CD14-positive monocyte (primary cell): Measurements from ENCODE around the gene ACD. TPM values are rescaled to one million over a fixed set of nuclear protein-coding genes. Genes with fewer than 3 reads are reported as not detected.
A peak's percentile ranks its signal among the peaks of the same experiment; 100 is the strongest.

ENCODE experiments used
- DNase-seq, 3 donors: peaks; one replicate each; pipeline ENCODE4 v3.0.0-alpha.2; 2011 to 2022
- H2AFZ ChIP-seq: 2 replicates; pipeline ENCODE4 v1.6.0; 2012; ENCODE audit warnings: mild to moderate bottlenecking, low read depth, low read length, inconsistent platforms; ENCODE audit not compliant: insufficient read depth, poor library complexity, severe bottlenecking
- H3K27ac ChIP-seq, 2 donors: 1 replicate in 1 of 2; 2 replicates in 1 of 2; pipeline ENCODE4 v1.5.1; 2012 to 2013; ENCODE audit warnings: low read length in 2 of 2, control low read depth in 1 of 2, inconsistent platforms in 1 of 2, low read depth in 1 of 2, mild to moderate bottlenecking in 1 of 2
- H3K27me3 ChIP-seq, 2 donors: one replicate each; pipeline versions ENCODE4 v1.6.0 to v1.6.1; 2011 to 2013; ENCODE audit warnings: low read length in 2 of 2; ENCODE audit not compliant: control insufficient read depth in 2 of 2, insufficient read depth in 2 of 2
- H3K36me3 ChIP-seq, 2 donors: replicated peaks in 1 of 2; 1 replicate in 1 of 2; 2 replicates in 1 of 2; pipeline versions ENCODE4 v1.5.1 to v1.6.1; 2012 to 2013; ENCODE audit warnings: low read length in 2 of 2, control low read depth in 1 of 2, inconsistent platforms in 1 of 2, mild to moderate bottlenecking in 1 of 2; ENCODE audit not compliant: insufficient read depth in 2 of 2, control insufficient read depth in 1 of 2
- H3K4me1 ChIP-seq, 2 donors: 1 replicate in 1 of 2; 2 replicates in 1 of 2; pipeline versions ENCODE4 v1.5.1 to v1.6.1; 2012 to 2013; ENCODE audit warnings: low read length in 2 of 2, control low read depth in 1 of 2, inconsistent platforms in 1 of 2, mild to moderate bottlenecking in 1 of 2, moderate library complexity in 1 of 2; ENCODE audit not compliant: insufficient read depth in 2 of 2, control insufficient read depth in 1 of 2
- H3K4me2 ChIP-seq: replicated peaks from 2 replicates; pipeline ENCODE3; 2012; ENCODE audit warnings: low read length, moderate library complexity, mild to moderate bottlenecking; ENCODE audit not compliant: poor library complexity, severe bottlenecking; ENCODE audit errors: extremely low read depth
- H3K4me3 ChIP-seq, 3 experiments: fragments of 200-600 bp in 1 of 3; sonication (generic) in 1 of 3; replicated peaks in 1 of 3; 1 replicate in 2 of 3; 2 replicates in 1 of 3; pipeline ENCODE4 v1.5.1; 2011 to 2013; ENCODE audit warnings: low read length in 3 of 3, mild to moderate bottlenecking in 3 of 3, control low read depth in 2 of 3, low read depth in 2 of 3, inconsistent platforms in 1 of 3, moderate library complexity in 1 of 3
- H3K79me2 ChIP-seq: 2 replicates; pipeline ENCODE4 v1.6.0; 2012; ENCODE audit warnings: mild to moderate bottlenecking, control low read depth, inconsistent platforms, low read length, moderate library complexity; ENCODE audit not compliant: insufficient read depth
- H3K9ac ChIP-seq: 2 replicates; pipeline ENCODE4 v1.6.0; 2017; ENCODE audit warnings: low read length, mild to moderate bottlenecking; ENCODE audit not compliant: insufficient read depth, poor library complexity, severe bottlenecking
- H3K9me3 ChIP-seq, 2 donors: replicated peaks in 1 of 2; 1 replicate in 1 of 2; 2 replicates in 1 of 2; pipeline versions ENCODE4 v1.5.1 to v1.6.1; 2012 to 2013; ENCODE audit warnings: low read length in 2 of 2, control low read depth in 1 of 2; ENCODE audit not compliant: control insufficient read depth in 1 of 2, insufficient read depth in 1 of 2
- H4K20me1 ChIP-seq: 2 replicates; pipeline ENCODE4 v1.6.0; 2012; ENCODE audit warnings: mild to moderate bottlenecking, low read length, control low read depth, moderate library complexity; ENCODE audit not compliant: insufficient read depth
- H3K27ac Mint-ChIP-seq, 7 donors: one replicate each; pipeline ENCODE4 v1.8.0; 2020; ENCODE audit warnings: mild to moderate bottlenecking in 7 of 7, mixed read lengths in 7 of 7, moderate library complexity in 6 of 7, inconsistent platforms in 2 of 7
- H3K27me3 Mint-ChIP-seq, 3 donors: one replicate each; pipeline ENCODE4 v1.8.0; 2021 to 2022; ENCODE audit warnings: low read depth in 3 of 3, mild to moderate bottlenecking in 3 of 3, mixed read lengths in 3 of 3, moderate library complexity in 3 of 3, inconsistent platforms in 1 of 3
- H3K36me3 Mint-ChIP-seq, 2 donors: one replicate each; pipeline ENCODE4 v1.8.0; 2020; ENCODE audit warnings: mixed read lengths in 2 of 2, inconsistent platforms in 1 of 2, mild to moderate bottlenecking in 1 of 2
- H3K4me1 Mint-ChIP-seq: one replicate; pipeline ENCODE4 v1.8.0; 2020; ENCODE audit warnings: mild to moderate bottlenecking, mixed read lengths
- H3K4me3 Mint-ChIP-seq, 2 donors: one replicate each; pipeline ENCODE4 v1.8.0; 2020; ENCODE audit warnings: mild to moderate bottlenecking in 2 of 2, mixed read lengths in 2 of 2, moderate library complexity in 1 of 2
- H3K9me3 Mint-ChIP-seq, 7 donors: one replicate each; pipeline ENCODE4 v1.8.0; 2020 to 2022; ENCODE audit warnings: mixed read lengths in 7 of 7, mild to moderate bottlenecking in 6 of 7, moderate library complexity in 6 of 7, inconsistent platforms in 2 of 7
- CTCF ChIP-seq: fragments of 200-600 bp; IDR thresholded peaks from one replicate; pipeline ENCODE4 v1.8.0; 2022; ENCODE audit warnings: antibody characterized with exemption, mild to moderate bottlenecking
- WGBS: methylation state at CpG from one replicate; pipeline ENCODE4 v1.1.5; 2013; ENCODE audit warnings: missing lambda C conversion rate; ENCODE audit not compliant: insufficient coverage; 5-methylcytosine and 5-hydroxymethylcytosine counted together
- intact Hi-C, 2 donors: fragments of 100-400 bp; cut with micrococcal nuclease; formaldehyde crosslinking; loops; one replicate each; pipeline versions ENCODE4 v1.15.0 to v1.15.1; 2023
- polyA plus RNA-seq, 3 donors: library from polyadenylated mRNA; depleted of rRNA in 1 of 3; unstranded in 2 of 3; stranded (reverse) in 1 of 3; fragments of 300-500 nt in 2 of 3; fragments of >200 nt in 1 of 3; fragmentation: Illumina TruSeq in 2 of 3; gene quantifications; 1 replicate in 2 of 3; 2 replicates in 1 of 3; pipeline ENCODE4 v1.2.3, GENCODE V29; 2012 to 2021

ACD gene
- polyA plus RNA-seq, 3 donors: 11.8 to 26.0 (median 14.9) TPM

DNA sequence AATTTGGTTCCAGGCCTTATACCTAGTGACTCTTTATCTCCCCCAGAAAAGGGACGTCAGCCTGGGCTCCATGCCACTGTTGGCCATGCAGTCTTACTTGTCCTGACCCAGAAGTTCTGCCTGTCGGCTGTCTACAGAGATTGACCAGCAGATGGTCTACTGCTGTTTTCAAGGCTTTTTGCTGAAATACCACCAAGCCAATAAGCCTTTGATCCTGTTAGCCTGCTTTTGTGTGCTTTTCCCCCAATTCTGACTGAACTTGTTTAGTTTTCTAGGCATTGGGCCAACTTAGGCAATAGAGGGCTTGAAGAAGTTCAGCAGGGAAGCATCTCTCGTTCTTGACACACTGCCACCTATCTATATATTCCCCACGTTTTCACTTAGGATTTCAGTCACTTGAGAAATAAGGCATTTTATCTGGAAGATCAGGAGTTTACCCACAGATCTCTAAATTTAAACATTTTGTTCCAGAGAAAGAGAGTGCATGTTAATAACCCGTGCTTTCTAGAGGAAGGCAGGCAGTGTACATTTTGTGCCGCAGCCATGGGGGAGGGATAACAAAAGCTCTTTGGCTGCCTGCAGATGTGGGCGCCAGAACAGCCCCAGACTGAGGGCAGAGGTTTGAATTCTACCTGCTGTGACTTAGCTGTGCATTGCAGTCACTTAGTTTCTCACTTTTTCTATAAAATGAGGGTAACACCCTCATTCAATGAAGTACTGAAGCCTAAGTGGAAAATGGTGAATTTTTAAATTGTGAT lies 27.5 kb downstream of the ACD start:
- no peak overlapping the region for H3K27ac ChIP-seq
- intact Hi-C loops: no loop called here
- H3K9me3 Mint-ChIP-seq: no peaks in the 10 kb centered on the region
- no peak for TF ChIP-seq CTCF
- H2AFZ ChIP-seq: no peak overlapping the region
- peaks cover 0 to 2% (median 2%) of the 10 kb centered on the region in 3 donors for H3K27me3 Mint-ChIP-seq
- H3K4me2 ChIP-seq: no peak overlapping the region
- peaks cover 7% of the 10 kb centered on the region for H4K20me1 ChIP-seq
- no peak overlapping the region for H3K4me3 ChIP-seq
- H3K4me1 Mint-ChIP-seq: no peaks in the 10 kb centered on the region
- H3K9me3 ChIP-seq: no peaks in the 10 kb centered on the region
- DNase-seq: no peak
- no peaks in the 10 kb centered on the region for H3K4me1 ChIP-seq
- peaks cover 67 to 99% of the 10 kb centered on the region in 2 donors for H3K36me3 Mint-ChIP-seq
- H3K4me3 Mint-ChIP-seq: no peak overlapping the region
- H3K27ac Mint-ChIP-seq: peak overlapping the region in 1 of 7 donors; percentile 24
- H3K9ac ChIP-seq: no peak overlapping the region
- 98% methylated on average over 2 of the region's 7 CpGs for WGBS
- H3K36me3 ChIP-seq: peaks cover 80 to 97% of the 10 kb centered on the region in 2 donors
- no peaks in the 10 kb centered on the region for H3K79me2 ChIP-seq
- H3K27me3 ChIP-seq: no peaks in the 10 kb centered on the region

DNA sequence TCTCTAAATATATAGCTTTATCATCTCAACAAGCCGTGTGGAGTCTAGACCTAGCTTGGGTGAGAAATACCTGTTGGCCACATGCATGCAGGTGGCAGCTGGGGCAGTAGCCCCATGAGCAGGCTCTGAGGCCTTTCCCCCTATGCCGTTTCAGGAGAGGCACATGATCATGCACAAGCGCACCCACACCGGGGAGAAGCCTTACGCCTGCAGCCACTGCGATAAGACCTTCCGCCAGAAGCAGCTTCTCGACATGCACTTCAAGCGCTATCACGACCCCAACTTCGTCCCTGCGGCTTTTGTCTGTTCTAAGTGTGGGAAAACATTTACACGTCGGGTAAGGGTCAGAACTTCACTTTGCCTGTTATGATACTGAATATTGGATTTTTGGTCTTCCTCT lies 31.8 kb downstream of the ACD start:
- no peak overlapping the region for H3K27ac ChIP-seq
- H3K4me3 ChIP-seq: no peak overlapping the region
- no peaks in the 10 kb centered on the region for H3K4me1 Mint-ChIP-seq
- peaks cover 82 to 96% of the 10 kb centered on the region in 2 donors for H3K36me3 ChIP-seq
- H3K27ac Mint-ChIP-seq: no peak overlapping the region
- H3K79me2 ChIP-seq: peaks cover 1% of the 10 kb centered on the region
- intact Hi-C loops: no loop called here
- WGBS: over 99% methylated on average over 12 of the region's 14 CpGs
- no peak overlapping the region for H2AFZ ChIP-seq
- no peaks in the 10 kb centered on the region for H3K27me3 ChIP-seq
- peaks cover 0 to 3% (median 0%) of the 10 kb centered on the region in 3 donors for H3K27me3 Mint-ChIP-seq
- no peaks in the 10 kb centered on the region for H3K9me3 Mint-ChIP-seq
- no peak for DNase-seq
- no peak overlapping the region for H3K9ac ChIP-seq
- H3K4me3 Mint-ChIP-seq: no peak overlapping the region
- no peak overlapping the region for H3K4me2 ChIP-seq
- no peak for TF ChIP-seq CTCF
- H4K20me1 ChIP-seq: peaks cover 7% of the 10 kb centered on the region
- no peaks in the 10 kb centered on the region for H3K9me3 ChIP-seq
- H3K36me3 Mint-ChIP-seq: peaks cover 63 to 98% of the 10 kb centered on the region in 2 donors
- no peaks in the 10 kb centered on the region for H3K4me1 ChIP-seq
